ENCODE measurements around the gene DCAF12. TPM values are rescaled to one million over a fixed set of nuclear protein-coding genes. Genes with fewer than 3 reads are reported as not detected.
"Not testable (repeated sequence)": the region's sequence is repeated elsewhere in the genome, so short reads cannot be mapped to it uniquely, and the experiment has no call there.

Gene DCAF12
- total RNA-seq, 1 experiment from 2014 or later = 25.0 TPM

GRCh38 chr9:34069831-34070230 lies 56.7 kb downstream of the DCAF12 start:
- no peak for DNase-seq (ENCODE audit: low read depth)

- no peak for DNase-seq (ENCODE audit: low read depth)
Measured at GRCh38 chr9:34065541-34065940, 61.0 kb downstream of the DCAF12 start.

GRCh38 chr9:34059954-34060353 lies 66.5 kb downstream of the DCAF12 start:
- no peak for DNase-seq (ENCODE audit: low read depth)

- DNase-seq (ENCODE audit: low read depth) = no peak
Measured at GRCh38 chr9:34059281-34059680, 67.2 kb downstream of the DCAF12 start.

GRCh38 chr9:34049630-34050384 lies 76.7 kb downstream of the DCAF12 start:
- DNase-seq (ENCODE audit: low read depth) = no peak

- DNase-seq (ENCODE audit: low read depth) = peak; percentile 96
Measured at GRCh38 chr9:34048727-34049629, 77.5 kb downstream of the DCAF12 start, which contains the start of gene UBAP2. TSS of gene UBAP2 (minus strand) at chr9:34048887. CDS start at chr9:34017148, 31,739 bp downstream.

GRCh38 chr9:34047864-34048726 lies 78.4 kb downstream of the DCAF12 start:
- peak; percentile 9 for DNase-seq (ENCODE audit: low read depth)

GRCh38 chr9:34046784-34047379 lies 79.6 kb downstream of the DCAF12 start:
- peak; percentile 13 for DNase-seq (ENCODE audit: low read depth)

- no peak for DNase-seq (ENCODE audit: low read depth)
Measured at GRCh38 chr9:34045903-34046302, 80.6 kb downstream of the DCAF12 start.

- not testable (repeated sequence) for DNase-seq (ENCODE audit: low read depth)
Measured at GRCh38 chr9:34042074-34042473, 84.4 kb downstream of the DCAF12 start.

GRCh38 chr9:34038851-34039250 lies 87.6 kb downstream of the DCAF12 start:
- not testable (repeated sequence) for DNase-seq (ENCODE audit: low read depth)

GRCh38 chr9:34037626-34038025 lies 88.9 kb downstream of the DCAF12 start:
- no peak for DNase-seq (ENCODE audit: low read depth)

GRCh38 chr9:34036625-34037024 lies 89.9 kb downstream of the DCAF12 start:
- no peak for DNase-seq (ENCODE audit: low read depth)

Other genes starting within 250 kb of the DCAF12 start
- 16.2 and 18.5 TPM in 2 replicates for gene UBAP2, start 77.8 kb downstream of the DCAF12 start, total RNA-seq (2014; rRNA removed)
- gene UBAP1, start 52.3 kb upstream of the DCAF12 start, total RNA-seq (2014; rRNA removed) = 23.4 and 25.5 TPM in 2 replicates
- 5.1 and 5.6 TPM in 2 replicates for gene KIF24, start 202.6 kb upstream of the DCAF12 start, total RNA-seq (2014; rRNA removed)
- 21.5 and 30.6 TPM in 2 replicates for gene NUDT2, start 202.9 kb upstream of the DCAF12 start, total RNA-seq (2014; rRNA removed)